Type B pancreatic cell (in vitro differentiated cells): ENCODE results near the gene VDR. TPM values are rescaled to one million over a fixed set of nuclear protein-coding genes. Genes with fewer than 3 reads are reported as not detected.

Source experiments
- DNase-seq: peaks from one replicate; pipeline ENCODE4 v3.0.0; 2021; ENCODE audit warnings: mixed read lengths; ENCODE audit not compliant: unreplicated experiment; ENCODE audit errors: extremely low spot score
- H3K27ac Mint-ChIP-seq: 2 replicates; pipeline ENCODE4 v1.8.0; 2021; ENCODE audit warnings: mild to moderate bottlenecking, mixed read lengths
- H3K27me3 Mint-ChIP-seq: 2 replicates; pipeline ENCODE4 v1.8.0; 2021; ENCODE audit warnings: mixed read lengths
- H3K36me3 Mint-ChIP-seq: 2 replicates; pipeline ENCODE4 v1.8.0; 2021; ENCODE audit warnings: mixed read lengths
- H3K4me1 Mint-ChIP-seq: one replicate; pipeline ENCODE4 v1.8.0; 2021; ENCODE audit warnings: mixed read lengths; ENCODE audit not compliant: unreplicated experiment
- H3K4me3 Mint-ChIP-seq: 2 replicates; pipeline ENCODE4 v1.8.0; 2021; ENCODE audit warnings: mild to moderate bottlenecking, mixed read lengths
- H3K9me3 Mint-ChIP-seq: 2 replicates; pipeline ENCODE4 v1.8.0; 2021; ENCODE audit warnings: mixed read lengths
- CTCF ChIP-seq: fragments of 200-600 bp; sonication (generic); conservative IDR thresholded peaks from 2 replicates; pipeline ENCODE4 v1.5.0; 2021; ENCODE audit warnings: antibody characterized with exemption, mild to moderate bottlenecking
- total RNA-seq: library from RNA; stranded (reverse); gene quantifications from 2 replicates; pipeline ENCODE4 v1.2.1, GENCODE V29; 2021; ENCODE audit warnings: low replicate concordance

Gene VDR
- total RNA-seq, 1 donor from 2014 or later = 0.77 TPM

GRCh38 chr12:47908738-47909137 lies 3.9 kb upstream of the VDR start:
- Mint-ChIP-seq H3K4me3 (no peak overlapping the region), H3K27ac (no peak overlapping the region), H3K9me3 (no peaks in the 10 kb centered on the region), H3K4me1 (peaks cover 9% of the 10 kb centered on the region), H3K36me3 (no peaks in the 10 kb centered on the region), H3K27me3 (peaks cover 60% of the 10 kb centered on the region)
- TF ChIP-seq CTCF = no peak
- no peak for DNase-seq

DNA sequence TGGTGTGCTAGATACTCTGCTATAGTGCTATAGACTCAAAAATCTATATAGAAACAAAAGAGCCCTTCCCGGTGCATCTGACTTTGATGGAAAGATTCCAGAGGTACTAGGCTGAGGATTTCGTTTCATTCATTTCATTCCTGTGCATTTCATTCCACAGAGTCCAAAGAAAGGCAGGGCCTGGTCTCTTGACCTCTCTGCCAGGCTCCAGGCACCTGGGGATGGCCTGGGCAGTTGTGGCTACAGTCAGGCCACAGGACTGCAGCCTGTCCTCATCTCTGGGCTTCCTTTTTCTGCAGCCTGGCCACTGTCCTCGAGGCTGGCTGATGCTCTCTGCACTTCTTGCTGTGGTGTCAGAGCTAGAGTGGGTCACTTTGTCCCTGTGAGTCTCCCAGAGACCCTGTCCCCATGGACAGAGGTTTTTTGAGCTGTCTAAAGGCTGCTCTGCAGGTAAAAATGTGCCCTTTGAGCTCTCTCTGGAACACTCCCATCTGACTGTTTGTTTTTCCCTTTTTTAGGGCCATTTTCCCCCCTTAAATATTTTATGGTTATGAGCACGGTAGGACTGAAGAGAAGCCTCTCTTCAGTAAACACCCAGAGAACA lies 3.2 kb upstream of the VDR start:
- Mint-ChIP-seq H3K36me3 (no peaks in the 10 kb centered on the region), H3K9me3 (no peaks in the 10 kb centered on the region), H3K27me3 (peaks cover 68% of the 10 kb centered on the region), H3K4me1 (peaks cover 10% of the 10 kb centered on the region), H3K27ac (no peak overlapping the region), H3K4me3 (no peak overlapping the region)
- no peak for TF ChIP-seq CTCF
- no peak for DNase-seq

DNA sequence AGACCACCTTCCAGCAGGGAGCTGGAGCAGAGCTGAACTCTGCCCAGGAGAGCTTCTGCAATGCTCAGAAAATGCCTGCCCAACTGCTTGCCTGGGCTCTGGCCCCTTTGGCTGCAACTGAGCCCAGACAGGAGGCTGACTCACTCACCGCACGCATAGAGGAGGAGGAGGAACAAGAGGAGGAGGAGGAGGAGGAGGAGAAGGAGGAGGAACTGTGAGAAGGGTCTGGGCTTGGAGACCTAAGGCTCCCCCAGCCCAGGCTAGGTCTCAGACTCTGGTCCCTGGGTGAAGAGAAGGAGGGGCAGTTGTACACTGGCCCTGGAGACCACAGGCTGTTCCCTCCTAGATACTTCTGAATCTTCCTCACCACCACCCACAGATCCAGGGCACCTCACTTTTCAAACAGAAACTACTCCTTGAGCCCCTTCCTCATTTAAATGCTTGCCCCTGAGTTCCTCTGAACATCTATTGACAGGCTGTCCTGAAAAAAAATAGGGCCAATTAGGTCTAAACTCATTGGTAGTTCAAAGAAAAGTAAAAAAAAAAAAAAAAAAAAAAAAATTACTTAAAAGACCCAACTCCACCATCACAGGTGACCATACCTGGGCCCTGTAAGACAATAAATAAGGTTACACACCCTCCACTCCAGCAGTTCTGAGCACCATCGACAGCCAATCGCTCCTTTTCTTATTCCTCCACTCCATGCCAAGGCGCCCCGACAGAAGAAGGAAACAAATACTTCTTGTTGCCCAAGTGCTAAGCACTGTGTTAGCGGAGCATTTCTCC lies 674 bp downstream of the VDR start:
- Mint-ChIP-seq H3K27ac (peak overlapping the region; percentile 59), H3K36me3 (no peaks in the 10 kb centered on the region), H3K27me3 (peaks cover 86% of the 10 kb centered on the region), H3K4me1 (peaks cover 16% of the 10 kb centered on the region), H3K4me3 (peak overlapping the region; percentile 90), H3K9me3 (no peaks in the 10 kb centered on the region)
- TF ChIP-seq CTCF = no peak
- DNase-seq = no peak

- no peak overlapping the region for H3K27ac Mint-ChIP-seq
- no peaks in the 10 kb centered on the region for H3K9me3 Mint-ChIP-seq
- H3K4me3 Mint-ChIP-seq = peak overlapping the region; percentile 90
- peaks cover 82% of the 10 kb centered on the region for H3K27me3 Mint-ChIP-seq
- H3K4me1 Mint-ChIP-seq = peaks cover 16% of the 10 kb centered on the region
- TF ChIP-seq CTCF = no peak
- H3K36me3 Mint-ChIP-seq = no peaks in the 10 kb centered on the region
- no peak for DNase-seq
Observed at GRCh38 chr12:47903151-47903611, 1.6 kb downstream of the VDR start.

GRCh38 chr12:47902131-47902639 lies 2.6 kb downstream of the VDR start:
- H3K27ac Mint-ChIP-seq = no peak overlapping the region
- peaks cover 74% of the 10 kb centered on the region for H3K27me3 Mint-ChIP-seq
- H3K9me3 Mint-ChIP-seq = no peaks in the 10 kb centered on the region

More at GRCh38 chr12:47902131-47902639, 2.6 kb downstream of the VDR start:
- Mint-ChIP-seq H3K4me1 (peaks cover 16% of the 10 kb centered on the region), H3K36me3 (no peaks in the 10 kb centered on the region), H3K4me3 (no peak overlapping the region)
- TF ChIP-seq CTCF = no peak
- DNase-seq = no peak
